Mesenchymal stem cell (in vitro differentiated cells and primary cell): ENCODE results near the gene NIP7.

Experiments used
- DNase-seq: peaks from one replicate; pipeline ENCODE4 v3.0.0-alpha.2; 2013
- H2AFZ ChIP-seq: one replicate; pipeline ENCODE4 v1.6.1; 2013; ENCODE audit warnings: low read depth, mild to moderate bottlenecking, control low read depth, inconsistent platforms, low read length, moderate library complexity
- H2AK5ac ChIP-seq: 2 replicates; pipeline ENCODE4 v1.6.1; 2013; ENCODE audit warnings: low read length, moderate library complexity, mild to moderate bottlenecking, inconsistent platforms; ENCODE audit not compliant: severe bottlenecking
- H2BK120ac ChIP-seq: one replicate; pipeline ENCODE4 v1.6.1; 2013; ENCODE audit warnings: low read depth, mild to moderate bottlenecking, inconsistent platforms, low read length, moderate library complexity
- H2BK12ac ChIP-seq, 2 experiments: one replicate each; pipeline ENCODE4 v1.6.1; 2013; ENCODE audit warnings: inconsistent platforms in 2 of 2, low read length in 2 of 2, mild to moderate bottlenecking in 2 of 2, moderate library complexity in 2 of 2, control low read depth in 1 of 2
- H2BK15ac ChIP-seq: one replicate; pipeline ENCODE4 v1.6.1; 2013; ENCODE audit warnings: mild to moderate bottlenecking, low read depth, inconsistent platforms; ENCODE audit not compliant: poor library complexity, severe bottlenecking
- H2BK5ac ChIP-seq: 2 replicates; pipeline ENCODE4 v1.6.1; 2013; ENCODE audit warnings: low read depth, mild to moderate bottlenecking, low read length, control low read depth, inconsistent platforms; ENCODE audit not compliant: poor library complexity, severe bottlenecking
- H3K14ac ChIP-seq, 2 experiments: one replicate each; pipeline ENCODE4 v1.6.1; 2013; ENCODE audit warnings: inconsistent platforms in 2 of 2, low read length in 2 of 2, control low read depth in 1 of 2, mild to moderate bottlenecking in 1 of 2, moderate library complexity in 1 of 2
- H3K18ac ChIP-seq, 2 experiments: one replicate each; pipeline ENCODE4 v1.6.1; 2013; ENCODE audit warnings: inconsistent platforms in 2 of 2, low read length in 2 of 2, control low read depth in 1 of 2, low read depth in 1 of 2, mild to moderate bottlenecking in 1 of 2
- H3K23ac ChIP-seq, 2 experiments: one replicate each; pipeline ENCODE4 v1.6.1; 2013; ENCODE audit warnings: inconsistent platforms in 2 of 2, low read length in 2 of 2, mild to moderate bottlenecking in 2 of 2, moderate library complexity in 2 of 2, control low read depth in 1 of 2
- H3K27ac ChIP-seq: 2 replicates; pipeline ENCODE4 v1.5.1; 2013; ENCODE audit warnings: mild to moderate bottlenecking, moderate library complexity, low read length, control low read depth, inconsistent platforms; ENCODE audit not compliant: poor library complexity, severe bottlenecking
- H3K27me3 ChIP-seq, 2 experiments: 2 replicates each; pipeline versions ENCODE4 v1.6.1 to v1.7.0; 2013; ENCODE audit warnings: low read length in 2 of 2, mild to moderate bottlenecking in 2 of 2, moderate library complexity in 2 of 2, control low read depth in 1 of 2, inconsistent platforms in 1 of 2; ENCODE audit not compliant: control insufficient read depth in 1 of 2, insufficient read depth in 1 of 2
- H3K36me3 ChIP-seq, 2 experiments: 2 replicates each; pipeline versions ENCODE4 v1.6.1 to v1.7.0; 2013; ENCODE audit warnings: low read length in 2 of 2, control low read depth in 1 of 2, inconsistent platforms in 1 of 2, low read depth in 1 of 2, mild to moderate bottlenecking in 1 of 2; ENCODE audit not compliant: insufficient read depth in 2 of 2, control insufficient read depth in 1 of 2
- H3K4ac ChIP-seq, 2 experiments: one replicate each; pipeline ENCODE4 v1.6.1; 2013; ENCODE audit warnings: inconsistent platforms in 2 of 2, low read length in 2 of 2, mild to moderate bottlenecking in 2 of 2, moderate library complexity in 2 of 2, control low read depth in 1 of 2, low read depth in 1 of 2
- H3K4me1 ChIP-seq: 2 replicates; pipeline ENCODE4 v1.6.1; 2013; ENCODE audit warnings: low read depth, low read length, control low read depth; ENCODE audit not compliant: control insufficient read depth, insufficient read depth
- H3K4me2 ChIP-seq: 2 replicates; pipeline ENCODE4 v1.6.1; 2013; ENCODE audit warnings: low read length, mild to moderate bottlenecking, inconsistent platforms; ENCODE audit not compliant: poor library complexity, severe bottlenecking
- H3K4me3 ChIP-seq, 2 experiments: 2 replicates each; pipeline versions ENCODE4 v1.5.1 to v1.7.0; 2013; ENCODE audit warnings: low read length in 2 of 2, mild to moderate bottlenecking in 2 of 2, control low read depth in 1 of 2, low read depth in 1 of 2; ENCODE audit not compliant: insufficient read depth in 1 of 2
- H3K79me1 ChIP-seq: replicated peaks from 2 replicates; pipeline ENCODE4 v1.6.1; 2013; ENCODE audit warnings: mild to moderate bottlenecking, control low read depth, low read length, inconsistent platforms; ENCODE audit not compliant: poor library complexity, severe bottlenecking
- H3K9ac ChIP-seq: 2 replicates; pipeline ENCODE4 v1.7.0; 2013; ENCODE audit warnings: mild to moderate bottlenecking, low read length, moderate library complexity
- H3K9me3 ChIP-seq: 2 replicates; pipeline ENCODE4 v1.7.0; 2013; ENCODE audit warnings: mild to moderate bottlenecking, low read length; ENCODE audit not compliant: control insufficient read depth
- H4K8ac ChIP-seq: one replicate; pipeline ENCODE4 v1.6.1; 2013; ENCODE audit warnings: inconsistent platforms, mild to moderate bottlenecking, low read length, moderate library complexity
- H4K91ac ChIP-seq: one replicate; pipeline ENCODE4 v1.6.1; 2013; ENCODE audit warnings: mild to moderate bottlenecking, low read length, inconsistent platforms
- WGBS: methylation state at CpG from one replicate; pipeline ENCODE4 v1.1.7; 2013; ENCODE audit warnings: mixed read lengths; 5-methylcytosine and 5-hydroxymethylcytosine counted together

Gene NIP7

DNA sequence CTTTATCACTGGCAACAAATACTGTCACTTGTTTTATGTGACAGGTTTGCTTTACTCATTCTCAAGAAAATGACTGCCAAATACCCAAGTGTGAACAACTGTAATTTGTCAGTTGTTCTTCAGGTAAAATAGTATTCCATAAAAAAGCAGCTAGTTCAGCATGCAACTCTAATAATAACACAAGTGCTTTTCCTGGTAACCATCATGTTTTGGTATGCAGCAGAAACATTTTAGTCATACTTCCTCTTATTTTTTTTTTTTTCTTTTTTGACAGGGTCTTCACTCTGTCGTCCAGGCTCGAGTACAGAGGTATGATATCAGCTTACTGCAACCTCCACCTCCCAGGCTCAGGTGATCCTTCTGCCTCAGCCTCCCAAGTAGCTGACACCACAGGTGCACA is 41.7 kb downstream of the NIP7 start:
- no peak overlapping the region for H2BK15ac ChIP-seq
- no peak overlapping the region for H3K4ac ChIP-seq
- no peak overlapping the region for H3K27ac ChIP-seq
- H3K79me1 ChIP-seq = peaks cover 17% of the 10 kb centered on the region
- no peak overlapping the region for H3K4me3 ChIP-seq
- H3K9ac ChIP-seq = no peak overlapping the region
- no peak overlapping the region for H3K23ac ChIP-seq
- no peaks in the 10 kb centered on the region for H3K27me3 ChIP-seq
- no peak overlapping the region for H4K8ac ChIP-seq
- no peak overlapping the region for H2BK120ac ChIP-seq
- H4K91ac ChIP-seq = no peak overlapping the region
- no peak overlapping the region for H3K18ac ChIP-seq
- 80% methylated on average over 2 of the region's 2 CpGs for WGBS
- DNase-seq = no peak
- no peak overlapping the region for H2AFZ ChIP-seq
- H3K9me3 ChIP-seq = no peaks in the 10 kb centered on the region
- H3K4me2 ChIP-seq = no peak overlapping the region
- peaks cover 17 to 68% of the 10 kb centered on the region in 2 experiments for H3K36me3 ChIP-seq
- H2BK5ac ChIP-seq = no peak overlapping the region
- no peak overlapping the region for H2BK12ac ChIP-seq
- H3K14ac ChIP-seq = no peak overlapping the region
- no peak overlapping the region for H2AK5ac ChIP-seq
- H3K4me1 ChIP-seq = no peaks in the 10 kb centered on the region

DNA sequence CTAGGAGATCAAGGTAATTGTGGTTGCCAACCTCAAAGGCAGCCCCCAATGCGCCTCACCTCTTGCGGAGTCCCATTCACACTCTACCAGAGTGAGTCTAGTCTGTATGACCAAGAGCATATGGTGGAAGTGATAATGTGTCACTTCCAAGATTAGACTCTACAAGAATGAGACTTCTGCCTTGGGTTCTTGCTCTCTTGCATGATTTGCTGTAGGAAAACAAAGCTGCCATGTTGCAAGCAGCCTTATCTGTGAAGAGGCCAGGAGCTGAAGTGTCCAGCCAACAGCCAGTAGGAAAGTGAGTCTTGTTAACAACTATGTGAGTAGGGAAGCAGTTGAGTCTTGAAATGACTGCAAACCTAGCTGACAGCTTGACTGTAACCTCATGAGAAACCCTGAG is 42.8 kb downstream of the NIP7 start:
- Histone ChIP-seq H2BK5ac (no peak overlapping the region), H2BK12ac (no peak overlapping the region), H3K4me2 (no peak overlapping the region), H4K91ac (no peak overlapping the region), H2BK120ac (no peak overlapping the region), H3K9me3 (no peaks in the 10 kb centered on the region), H3K18ac (no peak overlapping the region), H3K4me3 (no peak overlapping the region), H3K27ac (no peak overlapping the region), H2AFZ (no peak overlapping the region), H3K14ac (no peak overlapping the region), H3K9ac (no peak overlapping the region), H3K36me3 (peaks cover 17 to 67% of the 10 kb centered on the region in 2 experiments), H4K8ac (no peak overlapping the region), H3K4me1 (no peaks in the 10 kb centered on the region), H3K23ac (no peak overlapping the region), H3K79me1 (peaks cover 12% of the 10 kb centered on the region), H3K4ac (no peak overlapping the region), H2BK15ac (no peak overlapping the region), H3K27me3 (no peaks in the 10 kb centered on the region), H2AK5ac (no peak overlapping the region)
- no peak for DNase-seq
- 100% methylated on average over 2 of the region's 2 CpGs for WGBS

GRCh38 chr16:69384974-69385373 is 45.4 kb downstream of the NIP7 start:
- H4K8ac ChIP-seq = no peak overlapping the region
- H3K14ac ChIP-seq = no peak overlapping the region
- H2AK5ac ChIP-seq = no peak overlapping the region
- H3K27ac ChIP-seq = peak overlapping the region; percentile 38
- H3K4me1 ChIP-seq = no peaks in the 10 kb centered on the region
- no peak overlapping the region for H3K18ac ChIP-seq
- H3K9ac ChIP-seq = peak overlapping the region; percentile 93
- no peak overlapping the region for H2BK120ac ChIP-seq
- no peak overlapping the region for H2BK12ac ChIP-seq
- H3K4me2 ChIP-seq = peak overlapping the region; percentile 80
- H3K4ac ChIP-seq = no peak overlapping the region
- no peak overlapping the region for H2BK15ac ChIP-seq
- H3K79me1 ChIP-seq = peaks cover 6% of the 10 kb centered on the region
- WGBS = 10% methylated on average over 6 of the region's 6 CpGs
- H3K27me3 ChIP-seq = no peaks in the 10 kb centered on the region
- no peaks in the 10 kb centered on the region for H3K9me3 ChIP-seq
- H3K36me3 ChIP-seq = peaks cover 9 to 42% of the 10 kb centered on the region in 2 experiments
- H4K91ac ChIP-seq = no peak overlapping the region
- no peak for DNase-seq
- H2AFZ ChIP-seq = no peak overlapping the region
- H3K4me3 ChIP-seq = peak overlapping the region; percentile 88 to 90
- no peak overlapping the region for H2BK5ac ChIP-seq
- no peak overlapping the region for H3K23ac ChIP-seq

DNA sequence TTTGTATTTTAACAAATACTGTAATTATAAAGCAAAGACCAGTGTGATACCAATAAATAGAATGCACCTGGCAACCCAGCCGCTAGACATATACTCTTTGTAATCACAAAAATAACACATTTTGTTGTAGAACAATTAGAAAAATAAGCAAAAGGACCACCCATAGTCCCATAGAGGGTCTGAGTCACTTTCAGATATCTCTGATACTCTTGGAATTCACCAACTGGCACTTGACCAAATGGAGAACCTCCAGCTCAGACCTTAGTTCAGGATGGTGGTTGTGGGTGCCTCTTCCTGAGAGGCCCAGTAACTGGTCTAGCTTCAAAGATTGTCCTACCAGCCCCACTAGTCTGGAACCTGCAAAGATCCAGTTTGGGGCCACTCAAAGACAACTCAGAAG is 47.0 kb downstream of the NIP7 start:
- no peak overlapping the region for H2BK120ac ChIP-seq

More for the DNA sequence above, 47.0 kb downstream of the NIP7 start:
- H2BK12ac ChIP-seq = no peak overlapping the region
- no peak overlapping the region for H2BK5ac ChIP-seq
- H3K4ac ChIP-seq = no peak overlapping the region
- H4K8ac ChIP-seq = no peak overlapping the region
- no peak overlapping the region for H2BK15ac ChIP-seq
- no peak overlapping the region for H3K4me2 ChIP-seq
- H3K14ac ChIP-seq = no peak overlapping the region
- peaks cover 4% of the 10 kb centered on the region for H3K79me1 ChIP-seq
- H2AK5ac ChIP-seq = no peak overlapping the region
- H3K27ac ChIP-seq = no peak overlapping the region
- no peaks in the 10 kb centered on the region for H3K27me3 ChIP-seq
- H3K9me3 ChIP-seq = no peaks in the 10 kb centered on the region
- 100% methylated on average over 1 of the region's 1 CpG for WGBS
- H3K9ac ChIP-seq = peak overlapping the region; percentile 93
- H4K91ac ChIP-seq = no peak overlapping the region
- H3K36me3 ChIP-seq = peaks cover 3 to 28% of the 10 kb centered on the region in 2 experiments
- no peak overlapping the region for H2AFZ ChIP-seq
- H3K18ac ChIP-seq = no peak overlapping the region
- no peak for DNase-seq
- H3K4me1 ChIP-seq = no peaks in the 10 kb centered on the region
- H3K23ac ChIP-seq = no peak overlapping the region
- peak overlapping the region in 1 of 2 experiments; percentile 88 for H3K4me3 ChIP-seq
